HuH-7.5 (cell line): ENCODE measurements around the gene GLOD5.
"Not testable (repeated sequence)": the region's sequence is repeated elsewhere in the genome, so short reads cannot be mapped to it uniquely, and the experiment has no call there.

Source experiments
- DNase-seq: peaks from one replicate; pipeline ENCODE4 v3.0.0; 2011; ENCODE audit warnings: low spot score

The GLOD5 gene

DNA sequence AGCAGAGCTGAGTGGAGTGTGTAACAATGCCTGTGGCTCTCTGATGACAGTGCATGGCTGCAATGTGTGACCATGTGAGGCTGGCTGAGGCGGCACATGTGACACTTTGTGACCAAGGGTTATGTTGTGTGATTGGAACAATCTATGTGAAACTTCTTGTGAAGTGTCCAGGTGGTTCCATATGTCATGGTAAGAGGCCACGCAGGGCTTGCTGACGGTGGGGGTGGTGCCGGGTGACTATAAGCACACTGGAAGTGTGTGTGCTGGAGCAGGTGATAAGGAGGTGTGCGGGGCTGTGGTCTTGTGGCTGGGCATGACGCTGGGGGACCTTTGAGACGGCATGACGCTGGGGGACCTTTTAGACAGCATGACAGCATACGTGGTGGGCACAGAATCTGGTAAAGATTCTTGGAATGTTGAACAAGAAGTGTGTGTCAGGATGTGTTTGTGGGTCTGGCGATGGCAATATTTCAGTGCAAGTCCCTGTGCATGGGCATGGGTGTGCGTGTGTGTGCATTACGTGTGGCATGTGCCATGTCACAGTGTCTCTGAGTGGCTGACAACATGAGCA, 32.9 kb downstream of the GLOD5 start:
- no peak for DNase-seq

DNA sequence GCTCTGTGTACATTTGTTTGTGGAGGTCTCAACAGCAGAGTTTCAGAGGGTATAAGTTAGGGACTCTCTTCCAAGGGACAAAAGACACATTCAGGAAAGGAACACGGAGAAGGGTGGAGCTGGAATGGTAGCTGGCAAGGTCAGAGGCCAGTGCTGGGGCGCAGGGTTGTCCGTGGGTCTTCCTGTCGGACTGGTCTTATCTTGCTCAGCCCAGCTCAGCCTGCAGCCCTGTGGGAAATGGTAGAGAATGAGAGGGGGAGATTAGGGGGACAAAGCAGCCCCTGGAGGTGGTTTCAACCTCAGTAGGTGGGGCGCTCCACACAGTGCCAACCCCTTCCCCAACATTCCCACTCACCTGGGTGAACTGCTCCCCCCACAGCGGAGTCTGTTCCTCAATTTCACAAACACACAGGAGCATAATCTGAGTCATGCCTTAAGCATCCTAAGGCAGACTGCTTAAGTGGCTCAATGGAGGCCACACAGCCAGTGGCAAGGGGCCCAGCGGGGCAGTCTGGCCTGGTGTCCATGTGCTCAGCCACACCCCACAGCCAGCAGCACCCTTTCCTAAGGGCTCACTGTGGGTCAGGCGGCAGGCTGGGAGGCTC, 33.5 kb downstream of the GLOD5 start:
- DNase-seq, result no peak

DNA sequence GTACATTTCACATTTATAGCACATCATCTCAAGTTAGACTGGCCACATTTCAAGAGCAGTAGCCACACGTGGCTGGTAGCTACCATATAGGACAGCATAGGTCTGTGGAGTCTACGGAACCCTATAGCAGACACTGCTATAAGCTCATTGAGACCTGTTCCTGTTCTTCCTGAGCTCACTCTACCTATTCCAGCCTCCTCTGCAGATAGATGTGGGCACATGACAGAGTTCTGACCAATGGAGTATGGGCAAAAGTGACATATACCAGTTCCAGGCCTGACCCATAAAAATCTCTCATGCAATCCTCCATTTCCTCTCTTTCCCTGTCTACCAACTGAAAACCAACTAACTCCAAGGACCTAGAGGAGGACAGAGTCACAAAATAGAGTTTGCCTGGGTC, 36.8 kb downstream of the GLOD5 start:
- no peak for DNase-seq

DNA sequence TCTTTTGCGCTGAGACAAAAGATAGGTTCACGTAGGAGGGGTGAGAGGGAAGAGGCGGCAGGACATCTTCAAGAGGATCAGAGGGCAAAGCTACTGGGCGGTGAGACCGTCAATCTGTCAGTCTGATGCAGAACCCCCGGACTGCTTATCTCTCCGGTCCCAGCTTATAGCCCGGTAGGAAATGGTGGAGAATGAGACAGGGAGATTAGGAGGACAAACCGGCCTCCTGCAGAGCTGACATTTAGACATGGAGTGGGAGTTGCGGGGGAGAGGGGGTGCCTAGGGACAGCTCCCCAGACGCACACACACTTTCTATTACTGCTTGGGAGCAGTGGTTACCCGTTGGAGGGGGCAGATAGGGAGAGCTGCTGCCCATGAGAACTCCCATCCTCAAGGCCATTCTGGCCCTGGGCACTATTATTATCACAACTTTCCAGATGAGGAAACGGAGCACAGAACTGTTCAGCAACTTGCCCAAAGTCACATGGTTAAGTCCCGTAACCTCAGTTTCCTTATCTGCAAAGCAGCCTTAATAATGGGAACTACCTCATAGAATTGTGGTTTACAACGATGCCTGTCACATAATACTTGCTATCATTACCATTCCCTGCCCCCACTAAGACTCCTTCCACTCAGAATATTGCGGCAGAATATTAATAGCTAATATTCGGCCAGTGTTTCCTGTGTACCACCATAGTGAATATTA, 39.2 kb downstream of the GLOD5 start:
- no peak for DNase-seq

DNA sequence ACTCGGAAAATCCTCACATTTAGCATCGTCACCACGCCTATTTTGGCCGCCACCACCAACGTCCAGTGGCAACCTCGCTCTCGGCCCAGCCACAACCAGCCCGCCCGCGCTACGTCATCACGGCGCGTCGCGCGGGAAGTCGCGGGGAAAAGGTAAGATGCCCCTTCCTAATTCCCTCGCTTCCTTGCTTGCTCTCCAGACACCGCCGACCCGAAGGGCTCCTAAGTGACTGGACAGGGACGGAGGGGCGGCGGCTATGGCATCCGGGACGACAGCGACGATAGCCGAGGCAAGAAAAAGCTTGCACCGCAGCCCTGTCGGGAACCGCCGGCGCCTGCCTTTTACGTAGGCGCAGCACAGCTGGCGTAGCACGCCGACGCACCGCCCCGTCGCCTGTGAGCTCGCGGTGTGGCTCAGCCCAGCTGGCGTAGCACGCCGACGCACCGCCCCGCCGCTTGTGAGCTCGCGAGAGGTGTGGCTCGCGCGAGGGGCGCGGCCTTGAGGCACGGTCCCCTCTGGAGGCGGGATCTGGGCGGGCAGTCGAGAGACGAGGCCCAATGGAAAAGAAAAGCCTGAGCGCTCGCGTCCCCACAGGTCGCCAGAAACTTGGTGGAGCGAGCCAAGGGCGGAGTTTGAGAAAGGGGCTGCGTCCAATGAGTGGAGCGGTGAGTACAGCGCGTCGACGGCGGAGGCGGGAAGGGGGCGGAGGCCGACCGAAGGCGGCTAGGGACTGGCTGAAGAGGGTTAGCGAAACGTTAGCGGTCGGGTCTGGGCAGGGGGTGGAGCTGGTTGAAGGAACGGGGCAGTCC, 39.9 kb downstream of the GLOD5 start, which contains the start of gene HDAC6:
Gene HDAC6, plus strand, starts transcription at position 788 of the 809 bp plus-strand sequence. CDS start 626 bp downstream, outside the sequence.
- peak; percentile 85 for DNase-seq

DNA sequence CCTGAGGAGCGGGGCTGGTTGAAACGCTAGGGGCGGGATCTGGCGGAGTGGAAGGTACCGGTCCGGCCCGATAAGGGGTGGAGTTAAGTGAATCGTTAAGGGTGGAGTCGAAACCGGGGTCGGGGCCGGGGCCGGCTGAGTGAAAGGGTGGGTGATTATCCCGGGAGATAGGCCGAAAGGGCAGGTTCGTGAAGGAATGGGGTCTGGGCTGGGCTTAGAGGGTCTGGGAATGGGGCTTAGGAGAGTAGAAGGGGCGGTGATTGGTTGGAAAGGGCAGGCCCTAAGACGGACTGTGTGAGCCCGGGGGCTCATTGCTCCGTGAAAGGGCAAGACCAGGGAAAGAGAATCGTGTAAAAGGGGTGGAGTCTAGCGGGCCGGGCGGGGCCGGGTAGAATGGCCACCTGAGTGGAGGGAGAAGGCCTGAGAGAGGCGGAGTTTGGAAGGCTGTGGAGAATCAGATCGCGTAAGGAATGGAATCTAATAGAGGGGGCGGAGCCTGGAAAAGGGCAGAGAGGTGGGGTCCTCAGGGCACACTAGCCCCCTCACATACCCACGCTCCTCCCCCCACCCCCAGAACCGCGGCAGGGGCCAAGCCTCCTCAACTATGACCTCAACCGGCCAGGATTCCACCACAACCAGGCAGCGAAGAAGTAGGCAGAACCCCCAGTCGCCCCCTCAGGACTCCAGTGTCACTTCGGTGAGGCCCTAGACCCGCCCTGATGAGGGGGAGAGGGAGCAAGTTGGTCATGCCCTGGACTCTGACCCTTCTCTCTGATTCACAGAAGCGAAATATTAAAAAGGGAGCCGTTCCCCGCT, 40.8 kb downstream of the GLOD5 start:
- DNase-seq, result peak; percentile 71

DNA sequence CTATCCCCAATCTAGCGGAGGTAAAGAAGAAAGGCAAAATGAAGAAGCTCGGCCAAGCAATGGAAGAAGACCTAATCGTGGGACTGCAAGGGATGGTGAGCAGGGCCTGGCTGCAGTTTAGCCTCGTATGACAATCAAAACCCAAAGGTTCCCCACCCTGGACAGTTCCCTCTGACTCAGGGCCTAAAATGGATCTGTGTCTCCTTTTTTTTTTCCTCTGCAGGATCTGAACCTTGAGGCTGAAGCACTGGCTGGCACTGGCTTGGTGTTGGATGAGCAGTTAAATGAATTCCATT, 41.3 kb downstream of the GLOD5 start:
- DNase-seq, result no peak

DNA sequence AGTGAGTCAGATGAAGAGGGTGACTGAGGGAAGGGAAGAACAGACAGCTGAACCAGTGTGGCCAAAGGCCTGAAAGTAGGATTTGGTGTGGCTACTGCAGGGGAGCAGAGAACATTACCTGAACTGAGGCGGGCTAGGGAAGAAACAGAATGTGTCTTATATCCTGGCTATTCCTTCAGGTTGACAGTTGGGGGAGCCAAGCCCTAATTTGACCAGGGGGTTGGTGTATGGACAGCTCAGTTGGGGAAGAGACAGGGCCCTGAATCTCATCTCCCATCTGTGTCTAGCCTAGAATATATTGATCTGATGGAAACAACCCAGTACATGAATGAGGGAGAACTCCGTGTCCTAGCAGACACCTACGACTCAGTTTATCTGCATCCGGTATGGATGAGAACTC, 44.5 kb downstream of the GLOD5 start:
- no peak for DNase-seq

DNA sequence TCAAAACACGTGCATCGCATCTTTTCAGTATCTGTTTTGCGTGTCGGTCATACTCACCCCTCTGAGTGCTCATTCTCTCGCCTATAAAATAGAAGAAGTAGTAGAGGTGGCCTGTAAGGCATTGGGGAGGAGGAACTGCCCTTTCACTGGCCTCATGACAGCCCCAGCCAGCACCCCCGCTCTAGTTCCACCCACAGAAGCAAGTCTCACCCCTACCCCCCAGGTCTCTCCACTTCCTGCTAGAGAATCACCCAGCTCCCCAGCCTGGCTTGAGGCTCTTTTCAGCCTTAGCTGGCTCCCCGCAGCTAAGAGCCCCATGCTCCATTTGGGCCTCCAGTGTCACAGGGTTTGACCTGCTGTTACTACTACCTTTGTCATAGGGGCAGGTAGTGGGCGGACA, 52.1 kb downstream of the GLOD5 start:
- no peak for DNase-seq

DNA sequence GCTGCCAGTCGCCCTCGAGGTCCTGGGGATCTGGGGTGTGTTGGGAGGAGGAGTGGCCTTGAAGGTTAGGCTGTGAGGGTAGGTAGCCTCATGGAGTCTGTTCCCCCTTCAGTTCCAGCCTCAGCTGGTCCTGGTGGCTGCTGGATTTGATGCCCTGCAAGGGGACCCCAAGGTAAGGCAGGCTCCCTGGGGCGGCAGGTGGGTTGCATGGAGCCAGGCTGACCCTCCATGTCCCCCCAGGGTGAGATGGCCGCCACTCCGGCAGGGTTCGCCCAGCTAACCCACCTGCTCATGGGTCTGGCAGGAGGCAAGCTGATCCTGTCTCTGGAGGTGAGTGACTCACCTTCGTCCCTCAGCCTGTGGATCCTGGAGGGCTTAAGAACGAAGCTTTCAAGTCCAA, 53.2 kb downstream of the GLOD5 start:
- no peak for DNase-seq

DNA sequence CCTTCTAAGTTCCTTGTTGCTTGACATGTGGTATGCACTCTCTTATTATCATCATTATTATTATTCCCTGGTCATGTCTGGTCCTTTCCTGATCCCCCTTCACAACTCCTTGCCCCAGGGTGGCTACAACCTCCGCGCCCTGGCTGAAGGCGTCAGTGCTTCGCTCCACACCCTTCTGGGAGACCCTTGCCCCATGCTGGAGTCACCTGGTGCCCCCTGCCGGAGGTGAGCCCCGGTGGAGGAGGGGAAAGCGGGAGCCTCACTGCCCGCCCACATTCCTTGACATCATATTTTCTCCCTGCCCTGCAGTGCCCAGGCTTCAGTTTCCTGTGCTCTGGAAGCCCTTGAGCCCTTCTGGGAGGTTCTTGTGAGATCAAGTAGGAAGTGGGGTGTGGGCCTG, 53.7 kb downstream of the GLOD5 start:
- DNase-seq, result no peak

DNA sequence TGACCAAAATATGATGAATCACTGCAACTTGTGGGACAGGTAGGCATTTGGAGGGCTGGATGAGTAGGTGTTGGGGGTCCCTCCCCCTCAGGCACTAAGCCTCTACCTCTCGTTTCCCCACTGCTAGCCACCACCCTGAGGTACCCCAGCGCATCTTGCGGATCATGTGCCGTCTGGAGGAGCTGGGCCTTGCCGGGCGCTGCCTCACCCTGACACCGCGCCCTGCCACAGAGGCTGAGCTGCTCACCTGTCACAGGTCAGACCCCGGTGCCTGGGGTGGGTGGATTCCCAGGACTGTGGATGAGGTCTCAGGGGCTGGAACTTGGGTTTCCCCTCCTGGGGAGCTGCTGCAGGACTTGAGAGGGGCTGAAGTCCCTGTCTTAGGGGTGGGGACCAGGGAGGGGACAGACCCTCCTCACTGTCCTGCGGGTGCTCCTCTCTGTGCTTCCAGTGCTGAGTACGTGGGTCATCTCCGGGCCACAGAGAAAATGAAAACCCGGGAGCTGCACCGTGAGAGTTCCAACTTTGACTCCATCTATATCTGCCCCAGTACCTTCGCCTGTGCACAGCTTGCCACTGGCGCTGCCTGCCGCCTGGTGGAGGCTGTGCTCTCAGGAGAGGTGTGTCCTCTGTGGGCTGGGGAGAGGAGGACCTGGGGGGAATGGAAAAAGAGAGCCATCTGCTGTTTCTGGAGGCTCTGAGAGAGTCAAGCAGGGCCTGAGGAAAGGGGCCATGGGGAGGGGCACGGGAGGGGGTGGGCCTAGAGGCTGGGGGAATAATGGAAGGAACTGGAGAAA, 54.7 kb downstream of the GLOD5 start:
- DNase-seq, result no peak

DNA sequence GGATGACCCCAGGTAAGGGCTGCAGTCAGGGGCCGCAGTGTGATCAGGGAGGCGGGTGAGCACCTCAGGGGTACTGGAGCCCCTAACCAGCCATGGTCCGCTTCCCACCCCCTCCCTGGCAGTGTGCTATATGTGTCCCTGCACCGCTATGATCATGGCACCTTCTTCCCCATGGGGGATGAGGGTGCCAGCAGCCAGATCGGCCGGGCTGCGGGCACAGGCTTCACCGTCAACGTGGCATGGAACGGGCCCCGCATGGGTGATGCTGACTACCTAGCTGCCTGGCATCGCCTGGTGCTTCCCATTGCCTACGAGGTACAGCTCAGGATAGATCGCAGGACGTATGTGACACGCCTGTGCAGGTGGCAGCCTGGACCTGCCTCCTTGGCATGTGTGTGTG, 56.6 kb downstream of the GLOD5 start:
- DNase-seq, result no peak

DNA sequence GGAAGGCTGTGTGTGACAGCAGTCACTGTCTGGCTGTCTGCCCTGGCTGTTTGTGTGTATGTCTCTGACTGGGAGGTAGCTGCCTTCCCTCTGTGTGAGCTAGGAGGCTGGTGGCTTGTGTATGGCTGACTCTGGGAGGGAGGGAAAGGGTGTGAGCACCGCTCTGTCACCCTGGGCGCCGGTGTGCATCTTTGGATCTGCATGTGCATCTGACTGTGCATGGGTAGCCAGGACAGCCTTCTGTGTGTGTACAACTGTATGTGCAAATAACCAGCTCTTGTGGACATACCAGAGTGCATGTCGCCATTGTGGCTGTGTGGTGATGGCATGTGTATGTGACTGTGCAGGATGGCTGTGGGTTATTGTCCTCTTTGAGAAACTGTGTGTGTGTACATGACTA, 57.3 kb downstream of the GLOD5 start:
- no peak for DNase-seq

DNA sequence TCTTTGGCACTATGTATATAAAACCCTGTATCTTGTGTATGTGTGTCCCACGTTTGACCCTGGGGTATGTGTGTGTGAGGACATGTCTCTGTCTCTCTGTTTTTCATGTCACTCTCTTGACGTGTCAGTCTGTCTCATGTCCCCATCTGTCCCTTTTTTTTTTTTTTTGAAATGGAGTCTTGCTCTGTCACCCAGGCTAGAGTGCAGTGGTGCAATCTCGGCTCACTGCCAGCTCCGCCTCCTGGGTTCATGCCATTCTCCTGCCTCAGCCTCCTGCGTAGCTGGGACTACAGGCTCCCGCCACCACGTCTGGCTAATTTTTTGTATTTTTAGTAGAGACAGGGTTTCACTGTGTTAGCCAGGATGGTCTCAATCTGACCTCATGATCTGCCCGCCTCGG, 57.8 kb downstream of the GLOD5 start:
- DNase-seq, result not testable (repeated sequence)

DNA sequence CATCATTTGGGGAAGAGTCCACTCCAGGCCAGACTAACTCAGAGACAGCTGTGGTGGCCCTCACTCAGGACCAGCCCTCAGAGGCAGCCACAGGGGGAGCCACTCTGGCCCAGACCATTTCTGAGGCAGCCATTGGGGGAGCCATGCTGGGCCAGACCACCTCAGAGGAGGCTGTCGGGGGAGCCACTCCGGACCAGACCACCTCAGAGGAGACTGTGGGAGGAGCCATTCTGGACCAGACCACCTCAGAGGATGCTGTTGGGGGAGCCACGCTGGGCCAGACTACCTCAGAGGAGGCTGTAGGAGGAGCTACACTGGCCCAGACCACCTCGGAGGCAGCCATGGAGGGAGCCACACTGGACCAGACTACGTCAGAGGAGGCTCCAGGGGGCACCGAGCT, 61.5 kb downstream of the GLOD5 start:
- DNase-seq, result no peak
